Stomach smooth muscle (tissue), 2 donors: ENCODE data around the gene CRHBP.

ENCODE experiments used
- H3K27ac ChIP-seq: one replicate; pipeline ENCODE4 v1.7.0; 2013; ENCODE audit warnings: mild to moderate bottlenecking, low read length, inconsistent platforms
- H3K27me3 ChIP-seq, 2 donors: one replicate each; pipeline ENCODE4 v1.7.0; 2013; ENCODE audit warnings: low read length in 2 of 2; ENCODE audit not compliant: insufficient read depth in 2 of 2, control insufficient read depth in 1 of 2
- H3K36me3 ChIP-seq, 2 donors: one replicate each; pipeline ENCODE4 v1.7.0; 2013; ENCODE audit warnings: low read length in 2 of 2; ENCODE audit not compliant: control insufficient read depth in 2 of 2, insufficient read depth in 2 of 2
- H3K4me1 ChIP-seq: one replicate; pipeline ENCODE4 v1.7.0; 2013; ENCODE audit warnings: low read length; ENCODE audit not compliant: control insufficient read depth, insufficient read depth
- H3K4me3 ChIP-seq, 2 donors: one replicate each; pipeline ENCODE4 v1.7.0; 2013; ENCODE audit warnings: low read length in 2 of 2
- H3K9ac ChIP-seq, 2 donors: one replicate each; pipeline ENCODE4 v1.7.0; 2013; ENCODE audit warnings: low read length in 2 of 2, mild to moderate bottlenecking in 1 of 2
- H3K9me3 ChIP-seq, 2 donors: one replicate each; pipeline ENCODE4 v1.7.0; 2013; ENCODE audit warnings: low read length in 2 of 2; ENCODE audit not compliant: control insufficient read depth in 2 of 2
- donor health status: healthy.
- donor health status: Pancreatic carcinoma.

Gene CRHBP

DNA sequence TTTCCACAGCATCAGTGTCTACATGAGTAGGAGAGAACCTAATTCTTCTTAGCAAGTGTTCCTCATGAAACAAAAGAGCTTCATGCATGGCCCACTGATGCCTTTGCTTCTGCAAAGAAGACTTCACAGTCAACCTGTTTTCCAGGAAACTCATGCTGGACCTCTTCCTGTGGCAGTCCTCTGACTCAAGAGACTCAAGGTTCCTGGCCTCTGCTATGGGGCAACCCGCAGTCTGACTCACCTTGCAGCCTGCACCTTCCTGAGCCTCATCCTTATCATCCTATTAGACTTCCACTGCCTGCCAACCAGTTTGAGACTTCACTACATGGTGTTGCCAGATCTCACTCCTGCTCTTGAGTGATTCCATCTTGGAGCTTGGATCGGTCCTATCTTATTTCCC, 59.8 kb downstream of the CRHBP start:
- Histone ChIP-seq H3K36me3 (no peaks in the 10 kb centered on the region), H3K27me3 (no peaks in the 10 kb centered on the region), H3K4me3 (no peak overlapping the region), H3K9ac (no peak overlapping the region), H3K4me1 (no peaks in the 10 kb centered on the region), H3K27ac (no peak overlapping the region), H3K9me3 (no peaks in the 10 kb centered on the region)

GRCh38 chr5:77015938-77016569, 63.2 kb downstream of the CRHBP start:
- no peaks in the 10 kb centered on the region for H3K27me3 ChIP-seq
- H3K4me3 ChIP-seq = no peak overlapping the region
- H3K27ac ChIP-seq = no peak overlapping the region
- H3K9ac ChIP-seq = no peak overlapping the region
- no peaks in the 10 kb centered on the region for H3K4me1 ChIP-seq
- H3K36me3 ChIP-seq = no peaks in the 10 kb centered on the region
- no peaks in the 10 kb centered on the region for H3K9me3 ChIP-seq

DNA sequence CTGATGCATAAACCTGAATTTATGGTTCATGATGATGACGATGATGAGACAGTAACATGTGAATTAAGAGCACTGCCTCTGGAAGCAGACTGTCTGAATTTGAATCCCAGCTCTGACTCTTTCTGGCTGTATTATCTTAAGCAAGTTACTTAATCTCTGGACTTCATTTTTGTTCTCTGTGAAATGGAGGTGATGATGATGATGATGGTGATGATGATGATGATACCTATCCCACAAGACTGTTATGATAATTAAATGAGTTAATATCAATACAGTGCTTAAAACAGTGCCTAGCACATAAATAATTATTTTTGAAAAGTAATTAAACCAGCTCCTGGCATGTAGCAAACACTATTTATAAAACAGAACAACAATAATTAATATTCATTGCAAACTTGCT, 64.1 kb downstream of the CRHBP start:
- H3K4me3 ChIP-seq = no peak overlapping the region
- H3K27me3 ChIP-seq = no peaks in the 10 kb centered on the region
- no peaks in the 10 kb centered on the region for H3K9me3 ChIP-seq
- H3K27ac ChIP-seq = no peak overlapping the region
- H3K9ac ChIP-seq = no peak overlapping the region
- no peaks in the 10 kb centered on the region for H3K4me1 ChIP-seq
- H3K36me3 ChIP-seq = no peaks in the 10 kb centered on the region

- Histone ChIP-seq H3K9me3 (no peaks in the 10 kb centered on the region), H3K36me3 (no peaks in the 10 kb centered on the region), H3K9ac (no peak overlapping the region), H3K4me1 (no peaks in the 10 kb centered on the region), H3K27ac (no peak overlapping the region), H3K4me3 (no peak overlapping the region), H3K27me3 (no peaks in the 10 kb centered on the region)
These were observed 64.8 kb downstream of the CRHBP start for GRCh38 chr5:77017668-77018067.
